Sciatic nerve (tissue), 2 donors: Measurements from ENCODE around the gene MGAT5. TPM values are rescaled to one million over a fixed set of nuclear protein-coding genes. Genes with fewer than 3 reads are reported as not detected.

Experiments
- ATAC-seq: fragments of 200-7000 bp; cut with Tn5 transposase; one replicate; pipeline ENCODE4 v1.9.1; 2020; ENCODE audit warnings: mild to moderate bottlenecking, moderate library complexity
- DNase-seq: peaks from one replicate; pipeline ENCODE4 v3.0.0-alpha.2; 2020; ENCODE audit warnings: low spot score
- intact Hi-C: fragments of 100-400 bp; cut with DNase I; formaldehyde crosslinking; loops from one replicate; pipeline ENCODE4 v1.14.2; 2022
- total RNA-seq: library from RNA; stranded (reverse); fragmentation: NEBNext Ultra II Directional; extraction: Animal tissue kit (Norgen Biotek cat#: 25700); gene quantifications from one replicate; pipeline ENCODE4 v1.2.1, GENCODE V29; 2021
- donor health status: DM: no; HTN: no; CAD: no.
- donor health status: DM: no; HTN: no; CAD: no.

Gene MGAT5
- total RNA-seq, 1 donor from 2014 or later: 49.6 TPM

DNA sequence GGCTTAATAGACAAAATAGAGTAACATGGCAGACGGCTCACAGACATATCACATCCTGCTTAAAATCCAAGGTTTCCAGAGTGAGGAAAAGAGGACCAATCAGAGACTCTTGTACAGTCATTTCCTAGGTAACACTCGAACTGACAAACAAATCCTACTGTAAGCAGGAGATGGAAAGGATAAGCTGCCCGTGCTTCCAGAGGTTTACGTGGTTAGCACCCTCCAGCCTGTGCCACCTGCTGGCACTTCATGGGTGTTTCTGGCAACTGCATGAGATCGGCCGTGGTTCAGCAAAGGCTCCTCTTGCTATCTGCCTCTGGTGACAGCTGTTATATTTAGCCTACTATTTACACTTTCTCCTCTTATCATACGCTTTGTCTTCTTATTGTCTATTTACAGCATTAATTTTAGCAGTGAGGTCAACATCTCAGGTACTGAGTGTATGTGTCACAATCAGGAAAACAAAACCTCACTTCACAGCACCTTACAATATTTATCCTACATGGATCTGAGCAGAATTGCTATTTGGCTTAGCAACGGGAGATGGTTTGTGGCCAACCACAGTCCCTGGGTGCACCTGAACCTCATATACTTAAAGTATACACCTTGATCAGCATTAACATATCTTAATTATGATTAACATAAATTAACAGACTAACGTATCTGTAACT is 238.0 kb downstream of the MGAT5 start:
- ATAC-seq (no peak), DNase-seq (no peak)
- intact Hi-C loops: no loop called here

GRCh38 chr2:134493797-134494196 is 239.9 kb downstream of the MGAT5 start:
- ATAC-seq (no peak), DNase-seq (no peak)
- intact Hi-C loops: no loop called here

- no peak for ATAC-seq
- intact Hi-C loops: no loop called here
- no peak for DNase-seq
Observed at GRCh38 chr2:134498654-134499053, 244.8 kb downstream of the MGAT5 start.

- DNase-seq (no peak), ATAC-seq (no peak)
- intact Hi-C loops: no loop called here
Observed at GRCh38 chr2:134499307-134499926, 245.5 kb downstream of the MGAT5 start.

- DNase-seq (no peak), ATAC-seq (no peak)
- intact Hi-C loops: no loop called here
Observed at GRCh38 chr2:134500211-134500935, 246.5 kb downstream of the MGAT5 start.

DNA sequence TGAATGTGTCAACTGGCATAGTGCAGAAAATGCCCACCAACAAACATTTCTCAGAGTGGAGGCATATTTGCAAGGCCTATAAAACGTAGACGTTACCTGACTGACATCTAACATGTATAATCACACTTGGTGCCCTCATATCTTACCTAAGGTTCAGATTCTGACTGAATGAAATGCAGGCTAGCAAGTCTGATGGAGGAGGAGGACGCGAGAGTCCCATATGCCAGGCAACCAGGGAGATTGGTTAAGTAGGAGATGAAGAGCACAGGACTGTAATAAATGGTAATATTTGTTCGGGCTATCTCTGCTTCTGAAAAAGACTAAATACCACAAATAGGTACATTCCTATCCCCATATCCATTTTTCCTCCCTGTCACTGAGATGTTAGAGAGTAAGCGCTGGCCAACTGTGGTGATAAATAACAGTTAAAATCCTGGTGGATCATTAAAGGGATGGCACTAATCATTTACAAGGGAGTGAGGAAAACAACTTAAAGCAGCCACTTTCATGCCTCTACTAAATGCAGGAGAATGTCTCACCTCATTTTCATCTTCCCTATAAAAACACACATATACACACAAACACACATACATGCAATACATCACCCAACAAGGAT is 247.7 kb downstream of the MGAT5 start:
- intact Hi-C loops: no loop called here
- ATAC-seq (no peak), DNase-seq (no peak)

GRCh38 chr2:134502104-134502503 is 248.2 kb downstream of the MGAT5 start:
- DNase-seq (no peak), ATAC-seq (no peak)
- intact Hi-C loops: no loop called here
